HG02588 (cell line): Measurements from ENCODE around the gene PSTPIP1.
"Not testable (repeated sequence)": the region's sequence is repeated elsewhere in the genome, so short reads cannot be mapped to it uniquely, and the experiment has no call there.

Experiments used
- ATAC-seq: cut with Tn5 transposase; IDR thresholded peaks from one replicate; pipeline ENCODE4 v1.9.1; 2021; ENCODE audit warnings: mild to moderate bottlenecking, moderate library complexity; ENCODE audit not compliant: unreplicated experiment

Gene PSTPIP1

GRCh38 chr15:76994971-76995945, at the start of gene PSTPIP1:
Gene PSTPIP1, plus strand, starts transcription at chr15:76995126. Its CDS starts 448 bp downstream, at chr15:76995574.
- ATAC-seq, result peak; percentile 62

DNA sequence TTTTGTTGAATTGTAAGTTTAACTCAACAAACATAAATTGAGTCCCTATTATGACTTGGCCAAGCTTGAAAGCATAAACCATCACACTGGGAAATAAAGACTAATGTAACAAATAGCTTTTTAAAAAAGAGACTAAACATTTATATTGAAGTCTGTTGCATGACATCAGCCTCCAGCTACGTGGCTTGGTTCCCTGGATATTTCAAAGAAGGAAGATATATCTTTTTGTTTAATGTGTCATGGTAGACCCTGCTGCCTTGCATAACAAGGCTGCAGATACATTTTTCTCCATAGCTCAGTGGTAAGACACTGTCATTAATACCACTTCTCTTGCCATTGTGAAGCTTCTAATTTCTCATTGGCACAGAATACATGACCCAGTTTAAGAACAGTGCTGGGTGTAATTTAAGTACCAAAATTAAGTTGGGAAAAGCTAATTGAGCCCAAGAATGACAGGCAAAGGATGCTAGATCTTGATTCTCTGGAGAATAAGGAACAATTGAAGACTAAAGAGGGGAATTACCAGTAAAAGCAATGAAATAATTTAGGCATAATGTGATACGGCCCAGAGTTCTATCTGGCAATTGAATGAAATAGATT, 49.3 kb upstream of the PSTPIP1 start:
- ATAC-seq, result no peak

- no peak for ATAC-seq
Observed at GRCh38 chr15:76947454-76947853, 47.5 kb upstream of the PSTPIP1 start.

GRCh38 chr15:76951220-76951619, 43.7 kb upstream of the PSTPIP1 start:
- no peak for ATAC-seq

- no peak for ATAC-seq
Observed at GRCh38 chr15:76953913-76954312, 41.0 kb upstream of the PSTPIP1 start.

DNA sequence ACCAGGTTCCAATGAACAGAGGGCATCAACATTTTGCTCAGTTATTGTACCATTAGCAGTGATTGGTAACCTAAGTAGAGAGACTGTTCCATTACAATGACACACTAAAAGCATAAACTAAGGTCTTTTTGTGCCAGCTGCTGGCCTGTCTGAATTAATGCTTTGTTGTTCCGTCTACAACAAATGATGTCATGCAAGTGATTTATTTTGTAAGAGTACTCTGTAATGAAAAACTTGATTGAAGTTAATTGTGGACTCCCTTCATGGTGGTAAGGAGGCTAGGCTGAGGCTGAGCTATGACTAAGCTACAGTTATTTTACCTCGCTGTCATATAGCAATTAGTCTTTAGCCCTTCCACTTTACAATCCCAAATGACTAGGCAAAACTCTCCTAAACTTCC, 40.2 kb upstream of the PSTPIP1 start:
- ATAC-seq, result no peak

DNA sequence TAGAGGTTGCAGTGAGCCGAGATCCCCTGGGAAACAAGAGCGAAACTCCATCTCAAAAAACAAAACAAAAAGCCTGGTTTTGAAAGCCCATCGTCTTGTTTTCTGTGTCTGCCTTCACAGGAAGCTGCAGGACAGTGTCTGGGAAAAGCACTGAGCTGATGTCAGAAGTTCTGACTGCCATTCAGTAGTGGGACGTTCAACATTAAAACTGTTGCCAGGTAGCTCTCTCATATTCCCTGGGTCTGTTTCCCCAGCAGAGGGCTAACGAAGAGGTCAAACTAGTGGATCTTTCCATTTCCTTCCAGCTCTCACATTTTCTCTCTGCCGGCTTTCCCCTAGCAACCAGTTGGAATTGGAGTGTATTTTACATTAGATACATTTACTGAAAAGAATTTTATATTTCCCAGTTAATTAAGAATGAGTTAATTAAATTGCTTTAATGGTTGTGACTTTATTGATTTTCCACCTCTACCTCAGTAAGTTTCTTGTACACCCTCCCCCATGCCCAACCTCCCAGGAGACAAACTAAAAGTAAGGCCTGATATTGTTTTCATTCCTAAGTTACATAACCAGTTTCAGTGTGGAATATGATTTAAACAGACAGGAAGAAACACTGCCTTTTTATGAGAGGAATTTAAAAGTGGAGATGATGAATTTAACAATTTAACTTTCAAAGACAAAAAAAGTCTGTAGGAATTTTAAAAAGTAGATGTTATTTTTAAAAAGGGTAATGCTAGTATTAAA, 33.5 kb upstream of the PSTPIP1 start:
- no peak for ATAC-seq

DNA sequence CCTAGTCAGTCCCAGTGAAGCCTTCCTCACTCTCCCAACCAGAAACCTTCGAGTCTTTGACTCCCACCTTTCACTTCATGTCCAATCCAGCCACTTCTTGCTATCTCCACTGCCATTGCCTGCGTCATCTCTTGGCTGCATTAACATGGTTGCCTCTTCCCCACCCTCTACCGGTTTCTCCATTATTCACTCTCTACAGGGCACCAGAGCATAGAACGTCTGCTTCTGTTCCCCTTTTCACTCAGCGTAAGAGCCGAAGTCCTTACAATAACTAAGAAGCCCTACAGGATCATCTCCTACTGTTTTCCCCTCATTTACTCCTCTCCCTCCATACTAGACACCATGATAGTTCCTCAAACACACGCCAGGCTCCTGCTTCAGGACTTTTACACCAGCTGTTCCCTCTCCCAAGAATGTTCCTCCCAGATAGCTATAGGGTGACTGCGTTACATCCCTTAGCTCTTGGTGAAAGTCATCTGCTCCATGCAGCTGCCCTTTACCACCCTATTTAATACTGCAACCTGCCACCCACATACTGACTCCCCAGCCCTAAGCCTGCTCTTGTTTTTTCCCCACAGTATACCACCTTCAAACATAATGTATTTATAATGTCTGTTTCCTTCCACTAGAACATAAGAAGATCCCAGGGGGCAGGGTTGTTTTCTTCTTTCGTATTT, 32.5 kb upstream of the PSTPIP1 start:
- ATAC-seq, result no peak

GRCh38 chr15:76963596-76963995, 31.3 kb upstream of the PSTPIP1 start:
- no peak for ATAC-seq

DNA sequence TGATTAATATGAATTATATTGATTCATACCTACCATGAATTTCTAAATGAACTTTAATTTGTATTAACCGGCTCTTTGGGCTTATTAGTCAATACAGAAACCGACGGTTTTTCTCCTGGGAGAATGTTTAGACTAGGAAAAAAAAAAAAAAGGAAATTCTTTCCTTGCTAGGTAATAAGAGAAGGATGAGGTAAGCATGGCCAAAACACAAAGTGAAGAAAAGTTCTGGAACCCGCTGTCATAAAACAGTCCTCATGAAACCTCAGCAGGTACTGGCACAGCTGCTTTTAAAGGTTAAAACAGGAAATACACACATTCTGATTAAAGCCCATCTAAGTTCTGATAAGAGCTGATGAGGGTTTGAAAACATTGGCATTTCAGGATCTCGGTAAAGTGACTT, 30.8 kb upstream of the PSTPIP1 start:
- no peak for ATAC-seq

- not testable (repeated sequence) for ATAC-seq
Observed at GRCh38 chr15:76966051-76966450, 28.9 kb upstream of the PSTPIP1 start.

GRCh38 chr15:76967067-76967466, 27.9 kb upstream of the PSTPIP1 start:
- no peak for ATAC-seq

DNA sequence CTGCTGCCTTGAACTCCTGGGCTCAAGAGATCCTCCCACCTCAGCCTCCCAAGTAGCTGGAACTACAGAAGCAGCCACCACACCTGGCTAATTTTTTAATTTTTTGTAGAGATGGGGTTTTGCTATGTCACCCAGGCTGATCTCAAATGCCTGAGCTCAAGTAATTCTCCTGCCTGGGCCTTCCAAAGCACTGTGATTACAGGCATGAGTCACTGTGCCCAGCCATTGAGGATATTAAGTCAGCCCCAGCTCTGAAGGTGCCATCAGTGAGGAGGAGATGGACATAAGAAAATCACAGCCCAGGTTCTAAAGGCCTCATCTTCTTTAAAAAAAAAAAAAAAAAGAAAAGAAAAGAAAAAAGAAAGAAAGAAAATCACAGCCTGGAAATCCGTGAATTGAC, 26.6 kb upstream of the PSTPIP1 start:
- no peak for ATAC-seq

DNA sequence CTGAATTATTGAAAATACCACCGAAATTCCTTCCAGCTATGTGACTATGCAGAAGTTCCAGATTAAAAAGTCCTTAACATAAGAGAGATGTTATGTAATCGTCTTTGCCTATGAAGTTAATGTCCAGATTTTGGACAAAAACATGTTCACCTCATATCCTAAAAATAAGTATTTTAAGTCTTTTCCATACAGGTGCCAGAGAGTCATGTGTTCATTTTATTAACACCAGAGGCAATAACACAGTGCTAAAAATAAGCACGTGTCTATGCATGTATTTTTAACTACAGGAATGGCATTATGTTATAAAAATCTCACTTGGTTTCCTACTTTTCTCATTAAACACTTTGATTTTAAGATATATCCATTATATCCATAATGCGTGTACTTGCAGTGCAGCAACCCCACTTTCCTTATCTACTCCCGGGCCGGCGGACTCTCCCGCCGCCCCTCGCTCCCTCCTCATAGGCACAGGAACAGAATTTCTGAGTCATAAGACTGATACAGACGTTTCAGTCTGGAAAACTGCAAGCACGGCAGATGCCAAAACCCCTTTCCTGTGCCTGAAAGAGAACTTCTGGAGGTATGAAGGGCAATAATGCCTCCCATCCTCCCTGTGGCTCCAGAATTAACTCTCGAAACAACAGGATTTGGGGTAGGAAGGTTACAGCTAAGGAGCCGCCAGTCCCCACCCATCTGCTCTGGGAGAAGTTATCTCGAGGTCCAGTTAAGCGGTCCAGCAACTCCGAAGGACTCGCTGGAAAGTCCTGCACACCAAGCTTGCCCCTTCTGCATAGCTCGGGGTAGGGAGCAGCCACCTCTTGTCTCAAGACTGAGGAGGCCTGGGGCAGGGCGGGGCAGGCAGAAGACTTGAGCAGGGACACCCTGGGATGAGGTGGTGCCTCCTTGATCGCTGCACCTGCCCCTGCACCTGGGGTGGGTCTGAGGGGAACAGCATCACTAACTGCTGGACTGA, 22.3 kb upstream of the PSTPIP1 start:
- no peak for ATAC-seq

DNA sequence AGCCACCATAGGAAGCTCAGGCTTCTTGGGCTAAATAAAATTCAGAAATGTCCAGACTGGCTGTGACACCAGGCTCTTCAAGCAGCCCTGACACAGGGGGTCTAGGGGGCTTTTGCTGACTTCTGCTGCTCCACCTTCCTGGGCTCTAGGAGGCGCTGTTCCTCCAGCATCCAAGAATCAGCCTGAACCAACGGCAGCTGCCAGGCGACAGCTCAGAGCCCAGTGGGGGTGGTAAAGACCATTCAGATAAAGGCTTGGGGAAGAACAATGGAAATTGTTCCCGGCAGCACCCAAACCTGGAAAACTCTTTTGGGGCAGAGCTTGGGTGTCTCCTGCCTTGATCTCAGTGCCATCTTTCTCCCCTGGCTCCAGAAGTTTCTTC, 21.6 kb upstream of the PSTPIP1 start:
- ATAC-seq, result no peak

DNA sequence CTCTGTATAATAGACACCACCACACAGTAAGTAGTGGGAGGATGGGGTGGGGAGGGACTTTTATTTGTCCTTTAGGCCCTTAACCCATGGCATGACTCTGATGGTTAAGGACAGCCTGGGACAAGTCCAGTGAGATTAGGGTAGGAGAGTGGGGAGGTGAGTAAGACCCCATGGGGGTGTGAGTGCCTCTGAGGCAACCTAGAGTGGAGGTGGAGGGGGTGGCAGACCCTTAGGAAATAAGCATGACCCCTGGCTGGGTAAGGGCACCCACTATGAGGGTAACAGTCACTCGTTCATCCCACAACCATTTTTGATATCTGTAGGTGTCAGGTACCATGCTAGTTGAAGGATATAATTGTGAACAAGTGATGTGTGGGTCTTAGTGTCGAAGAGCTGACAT, 21.0 kb upstream of the PSTPIP1 start:
- no peak for ATAC-seq

- no peak for ATAC-seq
Observed at GRCh38 chr15:76974456-76975036, 20.4 kb upstream of the PSTPIP1 start.

GRCh38 chr15:76976141-76976540, 18.8 kb upstream of the PSTPIP1 start:
- no peak for ATAC-seq

DNA sequence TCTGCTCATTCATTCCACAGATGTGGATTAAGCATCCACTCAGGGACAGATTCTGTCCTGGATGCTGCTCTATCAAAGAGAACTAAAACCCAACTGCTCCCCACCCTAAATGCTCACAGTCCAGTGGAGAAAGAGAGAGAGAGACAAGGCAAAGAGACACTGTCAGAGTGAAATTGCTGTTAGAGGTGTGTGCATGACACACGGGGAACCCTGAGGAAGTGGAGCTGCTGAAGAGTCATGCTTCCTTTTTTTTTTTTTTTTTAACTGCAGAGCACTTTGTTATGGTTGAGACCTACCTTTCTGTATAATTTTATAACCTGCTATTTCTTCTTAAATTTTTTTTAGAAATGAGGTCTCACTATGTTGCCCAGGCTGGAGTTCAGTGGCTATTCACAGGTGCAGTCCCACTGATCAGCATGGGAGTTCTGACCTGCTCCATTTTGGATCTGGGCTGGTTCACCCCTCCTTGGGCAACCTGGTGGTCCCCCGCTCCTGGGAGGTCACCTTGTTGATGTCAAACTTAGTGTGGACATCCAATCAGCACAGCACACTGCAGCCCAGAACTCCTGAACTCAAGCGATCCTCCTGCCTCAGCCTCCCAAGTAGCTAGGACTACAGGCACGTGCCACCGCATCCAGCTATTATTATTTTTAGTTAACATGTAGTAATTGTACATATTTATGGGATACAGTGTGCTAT, 18.2 kb upstream of the PSTPIP1 start:
- no peak for ATAC-seq
